K562 (cell line): ENCODE measurements around the gene OSBPL3. TPM values are rescaled to one million over a fixed set of nuclear protein-coding genes. Genes with fewer than 3 reads are reported as not detected.

Experiments
- ATAC-seq: fragments of 200-7000 bp; cut with Tn5 transposase; 3 replicates; pipeline ENCODE4 v1.9.1; 2020; ENCODE audit warnings: moderate library complexity
- BruUV-seq: library from RNA; stranded (reverse); fragments of 400-500 nt; replicated peaks from 2 replicates; lab custom pipeline; 2021; lab: Mats Ljungman, UMichigan
- CTCF ChIA-PET: fragments of 300-600 bp; formaldehyde crosslinking; extraction: SDS; loops from one replicate; lab custom pipeline; 2021; ENCODE audit warnings: low intra/inter-chr PET ratio; lab: Yijun Ruan, JAX
- POLR2A ChIA-PET: fragments of 300-600, 350-650 bp; sonication (Branson Sonifier 250); formaldehyde crosslinking; extraction: SDS; loops from one replicate; lab custom pipeline; 2021; ENCODE audit warnings: antibody characterized with exemption, inconsistent platforms; lab: Yijun Ruan, JAX
- DNase-seq, 4 experiments: peaks; one replicate each; pipeline versions ENCODE4 v3.0.0 to v3.0.0-alpha.2; 2011 to 2018; ENCODE audit warnings: low spot score in 3 of 4, mixed read lengths in 3 of 4; ENCODE audit errors: extremely low read depth in 1 of 4
- FAIRE-seq: peaks from 2 replicates; lab custom pipeline; 2011; peaks lifted over from hg19 to GRCh38; lab: Jason Lieb, UNC
- H2AFZ ChIP-seq: 2 replicates; pipeline ENCODE4 v1.6.0; 2011; ENCODE audit warnings: low read depth, low read length, control low read depth, inconsistent platforms
- H3K27ac ChIP-seq: fragments of 200-600 bp; 3 replicates; pipeline ENCODE4 v1.8.0; 2011; ENCODE audit warnings: low read depth, mild to moderate bottlenecking, control low read depth, inconsistent platforms, low read length, moderate library complexity, mixed read lengths; ENCODE audit errors: extremely low read depth
- H3K27me3 ChIP-seq, 2 experiments: fragments of 300-600 bp in 1 of 2; 2 replicates in 1 of 2; 3 replicates in 1 of 2; pipeline versions ENCODE4 v1.6.0 to v1.8.0; 2011; ENCODE audit warnings: inconsistent platforms in 2 of 2, low read length in 2 of 2, mild to moderate bottlenecking in 1 of 2, mixed read lengths in 1 of 2, moderate library complexity in 1 of 2; ENCODE audit not compliant: control insufficient read depth in 2 of 2, insufficient read depth in 2 of 2
- H3K36me3 ChIP-seq: fragments of 300-600 bp; 3 replicates; pipeline ENCODE4 v1.8.0; 2011; ENCODE audit warnings: mild to moderate bottlenecking, low read length, inconsistent platforms; ENCODE audit not compliant: control insufficient read depth, insufficient read depth
- H3K4me1 ChIP-seq, 2 experiments: fragments of 200-600 bp in 1 of 2; replicated peaks in 1 of 2; 2 replicates in 1 of 2; 3 replicates in 1 of 2; pipeline versions ENCODE4 v1.5.1 to v1.8.0; 2011; ENCODE audit warnings: inconsistent platforms in 2 of 2, low read length in 2 of 2, mild to moderate bottlenecking in 1 of 2, mixed read lengths in 1 of 2, moderate library complexity in 1 of 2; ENCODE audit not compliant: control insufficient read depth in 2 of 2, insufficient read depth in 2 of 2
- H3K4me2 ChIP-seq: 2 replicates; pipeline ENCODE4 v1.6.1; 2011; ENCODE audit warnings: low read length, control low read depth, inconsistent platforms, mixed read lengths; ENCODE audit not compliant: insufficient read depth
- H3K4me3 ChIP-seq: fragments of 200-600 bp; sonication (generic), shearing (Covaris generic); 2 replicates; pipeline ENCODE4 v1.5.1; 2016; ENCODE audit warnings: control low read depth, inconsistent platforms
- H3K79me2 ChIP-seq: fragments of 200-600 bp; 3 replicates; pipeline ENCODE4 v1.8.0; 2011; ENCODE audit warnings: low read length, inconsistent platforms; ENCODE audit not compliant: control insufficient read depth, insufficient read depth
- H3K9ac ChIP-seq, 2 experiments: 2 replicates each; pipeline versions ENCODE4 v1.6.0 to v1.6.1; 2011; ENCODE audit warnings: low read depth in 2 of 2, low read length in 2 of 2, control low read depth in 1 of 2, inconsistent platforms in 1 of 2, mild to moderate bottlenecking in 1 of 2, mixed read lengths in 1 of 2; ENCODE audit not compliant: insufficient read depth in 1 of 2
- H3K9me1 ChIP-seq: one replicate; pipeline ENCODE4 v1.6.0; 2011; ENCODE audit warnings: inconsistent platforms, mild to moderate bottlenecking, low read length, moderate library complexity; ENCODE audit not compliant: control insufficient read depth, insufficient read depth
- H3K9me3 ChIP-seq: replicated peaks from 2 replicates; pipeline ENCODE4 v1.5.1; 2011; ENCODE audit warnings: low read depth, low read length, inconsistent platforms; ENCODE audit not compliant: control insufficient read depth, insufficient read depth
- H4K20me1 ChIP-seq: replicated peaks from 2 replicates; pipeline ENCODE4 v1.6.1; 2011; ENCODE audit warnings: low read length, inconsistent platforms, mixed read lengths; ENCODE audit not compliant: control insufficient read depth, insufficient read depth
- CC2D1A ChIP-seq: fragments of 450-650 bp; IDR thresholded peaks from 2 replicates; pipeline ENCODE4 v1.6.1; 2017; ENCODE audit warnings: mild to moderate bottlenecking
- CEBPB ChIP-seq: fragments of 450-650 bp; IDR thresholded peaks from 2 replicates; pipeline ENCODE4 v1.6.1; 2016; ENCODE audit warnings: missing genetic modification characterization, missing compliant biosample characterization
- EP400 ChIP-seq: fragments of 450-650 bp; IDR thresholded peaks from 2 replicates; pipeline ENCODE4 v1.6.1; 2017; ENCODE audit warnings: antibody characterized with exemption, mild to moderate bottlenecking, moderate library complexity
- KLF13 ChIP-seq: fragments of 450-650 bp; IDR thresholded peaks from 2 replicates; pipeline ENCODE4 v1.6.1; 2016; ENCODE audit warnings: missing genetic modification characterization, low read depth, mild to moderate bottlenecking, missing compliant biosample characterization, moderate library complexity, borderline replicate concordance
- in situ Hi-C: fragments of 300-500 bp; cut with MboI; formaldehyde crosslinking; loops from 4 replicates; pipeline ENCODE4 v1.15.0; 2018; ENCODE audit warnings: inconsistent platforms, mixed read lengths
- intact Hi-C: fragments of 100-400 bp; cut with micrococcal nuclease; formaldehyde crosslinking; loops from 2 replicates; pipeline ENCODE4 v1.14.2; 2022
- polyA plus RNA-seq, 8 experiments: library from polyadenylated mRNA; depleted of rRNA in 4 of 8; stranded (reverse) in 5 of 8; unstranded in 3 of 8; fragments of >200 nt; fragmentation: Nextera tagmentation in 2 of 8; fragmentation: Illumina TruSeq in 1 of 8; extraction: Ambion mirVana in 2 of 8; extraction: Trizol in 1 of 8; gene quantifications; 2 replicates each; pipeline versions ENCODE4 v1.2.1 to v1.2.3, GENCODE V29; 2011 to 2014; ENCODE audit warnings: inconsistent platforms in 1 of 8, missing spikeins in 1 of 8
- total RNA-seq, 7 experiments: library from RNA; depleted of rRNA in 6 of 7; stranded (reverse); fragments of >200 nt in 6 of 7; fragmentation: Illumina TruSeq in 2 of 7; extraction: Trizol in 2 of 7; gene quantifications; 2 replicates each; pipeline versions ENCODE4 v1.2.1 to v1.2.3, GENCODE V29; 2011 to 2021; ENCODE audit warnings: low replicate concordance in 1 of 7
- TF ChIP-seq, protein P1 (sequence below): fragments of 450-650 bp; IDR thresholded peaks from 2 replicates; pipeline ENCODE4 v1.6.1; 2016; ENCODE audit warnings: mild to moderate bottlenecking
- TF ChIP-seq, protein P2 (sequence below): fragments of 450-650 bp; IDR thresholded peaks from 2 replicates; pipeline ENCODE4 v1.6.1; 2017; ENCODE audit warnings: mild to moderate bottlenecking, moderate library complexity

The OSBPL3 gene
- total and polyA plus RNA-seq, 9 of the 15 experiments (the other 6 are each of a cell fraction or from before 2014, with no cell fraction given) = 4.8 to 37.2 (median 26.5) TPM

DNA sequence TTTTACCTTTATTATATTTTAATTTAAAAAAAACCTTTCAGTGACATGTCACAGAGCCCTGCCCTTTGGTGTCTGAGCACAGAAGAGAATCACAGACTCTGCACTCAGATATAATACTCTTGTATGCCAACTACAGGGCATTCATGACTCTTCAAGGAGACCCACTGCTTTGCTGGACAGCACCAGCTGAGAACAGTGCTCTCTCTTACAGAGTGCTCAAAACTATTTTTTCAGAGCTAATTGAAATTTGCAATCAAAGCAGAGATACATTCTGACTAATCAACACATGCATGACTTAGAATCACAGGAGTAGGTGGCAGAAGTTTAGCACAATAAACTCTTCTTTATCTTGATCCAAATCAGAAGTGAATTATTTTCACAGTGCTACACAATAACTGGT, 99.1 kb downstream of the OSBPL3 start:
- no peak for TF ChIP-seq EP400
- TF ChIP-seq, protein P1, sequence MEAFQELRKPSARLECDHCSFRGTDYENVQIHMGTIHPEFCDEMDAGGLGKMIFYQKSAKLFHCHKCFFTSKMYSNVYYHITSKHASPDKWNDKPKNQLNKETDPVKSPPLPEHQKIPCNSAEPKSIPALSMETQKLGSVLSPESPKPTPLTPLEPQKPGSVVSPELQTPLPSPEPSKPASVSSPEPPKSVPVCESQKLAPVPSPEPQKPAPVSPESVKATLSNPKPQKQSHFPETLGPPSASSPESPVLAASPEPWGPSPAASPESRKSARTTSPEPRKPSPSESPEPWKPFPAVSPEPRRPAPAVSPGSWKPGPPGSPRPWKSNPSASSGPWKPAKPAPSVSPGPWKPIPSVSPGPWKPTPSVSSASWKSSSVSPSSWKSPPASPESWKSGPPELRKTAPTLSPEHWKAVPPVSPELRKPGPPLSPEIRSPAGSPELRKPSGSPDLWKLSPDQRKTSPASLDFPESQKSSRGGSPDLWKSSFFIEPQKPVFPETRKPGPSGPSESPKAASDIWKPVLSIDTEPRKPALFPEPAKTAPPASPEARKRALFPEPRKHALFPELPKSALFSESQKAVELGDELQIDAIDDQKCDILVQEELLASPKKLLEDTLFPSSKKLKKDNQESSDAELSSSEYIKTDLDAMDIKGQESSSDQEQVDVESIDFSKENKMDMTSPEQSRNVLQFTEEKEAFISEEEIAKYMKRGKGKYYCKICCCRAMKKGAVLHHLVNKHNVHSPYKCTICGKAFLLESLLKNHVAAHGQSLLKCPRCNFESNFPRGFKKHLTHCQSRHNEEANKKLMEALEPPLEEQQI = no peak
- TF ChIP-seq CEBPB (tag) = no peak
- TF ChIP-seq KLF13 (tag) = no peak
- TF ChIP-seq CC2D1A = no peak
- TF ChIP-seq, protein P2, sequence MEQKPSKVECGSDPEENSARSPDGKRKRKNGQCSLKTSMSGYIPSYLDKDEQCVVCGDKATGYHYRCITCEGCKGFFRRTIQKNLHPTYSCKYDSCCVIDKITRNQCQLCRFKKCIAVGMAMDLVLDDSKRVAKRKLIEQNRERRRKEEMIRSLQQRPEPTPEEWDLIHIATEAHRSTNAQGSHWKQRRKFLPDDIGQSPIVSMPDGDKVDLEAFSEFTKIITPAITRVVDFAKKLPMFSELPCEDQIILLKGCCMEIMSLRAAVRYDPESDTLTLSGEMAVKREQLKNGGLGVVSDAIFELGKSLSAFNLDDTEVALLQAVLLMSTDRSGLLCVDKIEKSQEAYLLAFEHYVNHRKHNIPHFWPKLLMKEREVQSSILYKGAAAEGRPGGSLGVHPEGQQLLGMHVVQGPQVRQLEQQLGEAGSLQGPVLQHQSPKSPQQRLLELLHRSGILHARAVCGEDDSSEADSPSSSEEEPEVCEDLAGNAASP = no peak
- intact Hi-C loops (loop anchor here (2.0 kb wide), 1 partner anchor 60 kb away; no protein-coding TSS in a partner anchor), in situ Hi-C loops (no loop called here)
- Histone ChIP-seq H3K4me2 (no peak overlapping the region), H3K4me1 (peaks cover 0 to 12% of the 10 kb centered on the region in 2 experiments; a peak in 2 of 5 replicates), H4K20me1 (no peaks in the 10 kb centered on the region), H3K27me3 (no peaks in the 10 kb centered on the region), H3K9me1 (no peaks in the 10 kb centered on the region), H3K4me3 (no peak overlapping the region), H3K9me3 (no peaks in the 10 kb centered on the region), H3K27ac (no peak overlapping the region), H2AFZ (no peak overlapping the region), H3K9ac (no peak overlapping the region), H3K79me2 (no peaks in the 10 kb centered on the region), H3K36me3 (peaks cover 9% of the 10 kb centered on the region; the same call in 2 of the 3 replicates)
- DNase-seq = no peak
- BruUV-seq = no TSS peak
- CTCF ChIA-PET = no interaction called here
- POLR2A ChIA-PET = interaction anchor here (0.6 to 0.7 kb wide), 3 partner anchors 187 to 244 kb away, joined by 3 read pairs; partner anchors contain the start of gene CYCS
- no peak for FAIRE-seq
- ATAC-seq = no peak
